ENCODE measurements around the gene HES4.

The HES4 gene

GRCh38 chr1:1026599-1027413 is 26.9 kb upstream of the HES4 start:
- H3K27ac ChIP-seq (ENCODE audit: low read length), result no peak overlapping the region
- H3K9ac ChIP-seq (ENCODE audit: low read length), result no peak overlapping the region
- DNase-seq, result no peak
- no peaks in the 10 kb centered on the region for H4K20me1 ChIP-seq (ENCODE audit: insufficient read depth, low read length)
- H3K27me3 ChIP-seq (replicated peaks; ENCODE audit: insufficient read depth, low read length), result peaks cover 71% of the 10 kb centered on the region
- H3K4me3 ChIP-seq (ENCODE audit: low read length), result no peak overlapping the region
- H3K36me3 ChIP-seq (replicated peaks; ENCODE audit: insufficient read depth, low read length), result no peaks in the 10 kb centered on the region
- no peak overlapping the region for H2AFZ ChIP-seq (ENCODE audit: low read length)
- no peaks in the 10 kb centered on the region for H3K9me3 ChIP-seq (replicated peaks; ENCODE audit: insufficient read depth, low read length)
- TF ChIP-seq, protein P1, sequence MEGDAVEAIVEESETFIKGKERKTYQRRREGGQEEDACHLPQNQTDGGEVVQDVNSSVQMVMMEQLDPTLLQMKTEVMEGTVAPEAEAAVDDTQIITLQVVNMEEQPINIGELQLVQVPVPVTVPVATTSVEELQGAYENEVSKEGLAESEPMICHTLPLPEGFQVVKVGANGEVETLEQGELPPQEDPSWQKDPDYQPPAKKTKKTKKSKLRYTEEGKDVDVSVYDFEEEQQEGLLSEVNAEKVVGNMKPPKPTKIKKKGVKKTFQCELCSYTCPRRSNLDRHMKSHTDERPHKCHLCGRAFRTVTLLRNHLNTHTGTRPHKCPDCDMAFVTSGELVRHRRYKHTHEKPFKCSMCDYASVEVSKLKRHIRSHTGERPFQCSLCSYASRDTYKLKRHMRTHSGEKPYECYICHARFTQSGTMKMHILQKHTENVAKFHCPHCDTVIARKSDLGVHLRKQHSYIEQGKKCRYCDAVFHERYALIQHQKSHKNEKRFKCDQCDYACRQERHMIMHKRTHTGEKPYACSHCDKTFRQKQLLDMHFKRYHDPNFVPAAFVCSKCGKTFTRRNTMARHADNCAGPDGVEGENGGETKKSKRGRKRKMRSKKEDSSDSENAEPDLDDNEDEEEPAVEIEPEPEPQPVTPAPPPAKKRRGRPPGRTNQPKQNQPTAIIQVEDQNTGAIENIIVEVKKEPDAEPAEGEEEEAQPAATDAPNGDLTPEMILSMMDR (IDR thresholded peaks at IDR 0.05; ENCODE audit: low read length), result no peak
- TF ChIP-seq EZH2phosphoT487 (IDR thresholded peaks at IDR 0.05; ENCODE audit: low read length), result no peak
- TF ChIP-seq EZH2 (optimal IDR thresholded peaks at IDR 0.05; ENCODE audit: low read depth, low read length), result no peak
- H3K79me2 ChIP-seq (ENCODE audit: low read length), result no peaks in the 10 kb centered on the region
- H3K9me2 ChIP-seq (replicated peaks; ENCODE audit: insufficient read depth, low read length), result no peaks in the 10 kb centered on the region
- H3K4me1 ChIP-seq (ENCODE audit: low read length), result no peaks in the 10 kb centered on the region
- no peak overlapping the region for H3K4me2 ChIP-seq (ENCODE audit: low read depth, low read length)
- no peaks in the 10 kb centered on the region for H3F3A ChIP-seq (ENCODE audit: insufficient read depth, low read length)

DNA sequence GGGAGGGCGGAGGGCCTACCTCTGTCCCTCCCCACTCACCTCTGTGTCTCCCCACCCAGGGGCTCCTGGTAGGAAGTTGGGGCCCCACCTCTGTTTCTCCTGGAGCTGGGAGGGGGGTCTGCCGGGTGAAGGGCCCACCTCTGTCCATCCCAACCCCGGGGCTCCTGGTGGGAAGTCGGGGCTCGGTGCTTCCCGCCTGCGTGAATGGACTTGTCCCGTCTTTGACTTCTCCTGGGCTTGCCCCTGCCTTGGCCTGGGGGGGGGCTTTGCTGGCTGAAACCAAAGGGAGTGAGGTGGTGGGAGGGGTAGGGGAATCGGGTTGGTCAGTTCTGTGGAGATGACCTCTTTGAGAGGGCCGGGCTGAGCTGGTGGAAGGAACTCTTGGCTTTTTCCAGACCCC is 25.8 kb upstream of the HES4 start:
- Histone ChIP-seq H3K27ac (ENCODE audit: low read length) (no peak overlapping the region), H3K4me2 (ENCODE audit: low read depth, low read length) (no peak overlapping the region), H4K20me1 (ENCODE audit: insufficient read depth, low read length) (no peaks in the 10 kb centered on the region), H3K9me2 (replicated peaks; ENCODE audit: insufficient read depth, low read length) (no peaks in the 10 kb centered on the region), H3K36me3 (replicated peaks; ENCODE audit: insufficient read depth, low read length) (no peaks in the 10 kb centered on the region), H3F3A (ENCODE audit: insufficient read depth, low read length) (no peaks in the 10 kb centered on the region), H2AFZ (ENCODE audit: low read length) (no peak overlapping the region), H3K79me2 (ENCODE audit: low read length) (no peaks in the 10 kb centered on the region), H3K27me3 (replicated peaks; ENCODE audit: insufficient read depth, low read length) (peaks cover 72% of the 10 kb centered on the region), H3K9ac (ENCODE audit: low read length) (no peak overlapping the region), H3K4me1 (ENCODE audit: low read length) (no peaks in the 10 kb centered on the region), H3K4me3 (ENCODE audit: low read length) (no peak overlapping the region), H3K9me3 (replicated peaks; ENCODE audit: insufficient read depth, low read length) (no peaks in the 10 kb centered on the region)
- TF ChIP-seq, protein P1 (IDR thresholded peaks at IDR 0.05; ENCODE audit: low read length), result no peak
- no peak for TF ChIP-seq EZH2phosphoT487 (IDR thresholded peaks at IDR 0.05; ENCODE audit: low read length)
- DNase-seq, result no peak

- H3K27ac ChIP-seq (ENCODE audit: low read length), result no peak overlapping the region
- TF ChIP-seq EZH2 (optimal IDR thresholded peaks at IDR 0.05; ENCODE audit: low read depth, low read length), result no peak
- TF ChIP-seq, protein P1 (IDR thresholded peaks at IDR 0.05; ENCODE audit: low read length), result no peak
- TF ChIP-seq EZH2phosphoT487 (IDR thresholded peaks at IDR 0.05; ENCODE audit: low read length), result no peak
- H2AFZ ChIP-seq (ENCODE audit: low read length), result no peak overlapping the region
- no peaks in the 10 kb centered on the region for H3K79me2 ChIP-seq (ENCODE audit: low read length)
- H3K4me1 ChIP-seq (ENCODE audit: low read length), result no peaks in the 10 kb centered on the region
- H3K9me2 ChIP-seq (replicated peaks; ENCODE audit: insufficient read depth, low read length), result no peaks in the 10 kb centered on the region
- peaks cover 77% of the 10 kb centered on the region for H3K27me3 ChIP-seq (replicated peaks; ENCODE audit: insufficient read depth, low read length)
- H3K9me3 ChIP-seq (replicated peaks; ENCODE audit: insufficient read depth, low read length), result no peaks in the 10 kb centered on the region
- H3K9ac ChIP-seq (ENCODE audit: low read length), result no peak overlapping the region
- no peaks in the 10 kb centered on the region for H3K36me3 ChIP-seq (replicated peaks; ENCODE audit: insufficient read depth, low read length)
- no peaks in the 10 kb centered on the region for H3F3A ChIP-seq (ENCODE audit: insufficient read depth, low read length)
- no peak for DNase-seq
- no peak overlapping the region for H3K4me2 ChIP-seq (ENCODE audit: low read depth, low read length)
- H3K4me3 ChIP-seq (ENCODE audit: low read length), result no peak overlapping the region
- H4K20me1 ChIP-seq (ENCODE audit: insufficient read depth, low read length), result no peaks in the 10 kb centered on the region
Measured at GRCh38 chr1:1024771-1025699, 25.1 kb upstream of the HES4 start.

Measured in MM.1S (cell line).